ENCODE measurements around the gene C5orf63. TPM values are rescaled to one million over a fixed set of nuclear protein-coding genes. Genes with fewer than 3 reads are reported as not detected.
"Not testable (repeated sequence)": the region's sequence is repeated elsewhere in the genome, so short reads cannot be mapped to it uniquely, and the experiment has no call there.

The C5orf63 gene
- total RNA-seq, 1 donor from 2014 or later = 10.3 TPM

DNA sequence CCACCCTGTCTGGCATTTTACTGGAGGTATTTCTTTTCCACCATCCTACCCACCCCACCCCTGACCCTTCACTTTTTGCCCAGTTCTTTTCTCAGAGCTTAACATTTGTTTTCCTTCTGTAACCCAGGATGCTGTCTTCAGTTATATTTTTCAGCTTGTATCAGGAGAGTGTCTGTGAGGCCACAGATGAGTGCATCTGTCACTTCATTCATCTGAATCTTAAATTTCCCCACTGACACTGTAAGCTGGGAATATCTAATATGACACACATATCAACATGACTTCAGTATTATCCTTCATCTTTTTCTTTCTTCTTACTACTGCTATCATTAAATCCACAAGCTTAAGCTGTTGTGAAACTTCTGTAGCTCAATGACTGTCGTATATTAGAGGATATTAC is 47.8 kb downstream of the C5orf63 start:
- Histone ChIP-seq H3K4me1 (peaks cover 63% of the 10 kb centered on the region), H3K27ac (replicated peaks) (peak overlapping the region; percentile 58), H3K4me3 (no peak overlapping the region), H3K36me3 (no peaks in the 10 kb centered on the region), H3K9me3 (replicated peaks) (no peaks in the 10 kb centered on the region), H3K27me3 (ENCODE audit: low read depth) (no peaks in the 10 kb centered on the region)
- intact Hi-C loops (cut with micrococcal nuclease) = no loop called here
- no peak for DNase-seq
- TF ChIP-seq CTCF (IDR thresholded peaks at IDR 0.05; ENCODE audit: borderline replicate concordance) = no peak

- Histone ChIP-seq H3K27ac (replicated peaks) (no peak overlapping the region), H3K4me1 (peaks cover 58% of the 10 kb centered on the region), H3K4me3 (no peak overlapping the region), H3K36me3 (no peaks in the 10 kb centered on the region), H3K27me3 (ENCODE audit: low read depth) (no peaks in the 10 kb centered on the region), H3K9me3 (replicated peaks) (no peaks in the 10 kb centered on the region)
- no peak for DNase-seq
- TF ChIP-seq CTCF (IDR thresholded peaks at IDR 0.05; ENCODE audit: borderline replicate concordance) = no peak
- intact Hi-C loops (cut with micrococcal nuclease) = no loop called here
These were observed 48.5 kb downstream of the C5orf63 start for GRCh38 chr5:127024821-127025220.

DNA sequence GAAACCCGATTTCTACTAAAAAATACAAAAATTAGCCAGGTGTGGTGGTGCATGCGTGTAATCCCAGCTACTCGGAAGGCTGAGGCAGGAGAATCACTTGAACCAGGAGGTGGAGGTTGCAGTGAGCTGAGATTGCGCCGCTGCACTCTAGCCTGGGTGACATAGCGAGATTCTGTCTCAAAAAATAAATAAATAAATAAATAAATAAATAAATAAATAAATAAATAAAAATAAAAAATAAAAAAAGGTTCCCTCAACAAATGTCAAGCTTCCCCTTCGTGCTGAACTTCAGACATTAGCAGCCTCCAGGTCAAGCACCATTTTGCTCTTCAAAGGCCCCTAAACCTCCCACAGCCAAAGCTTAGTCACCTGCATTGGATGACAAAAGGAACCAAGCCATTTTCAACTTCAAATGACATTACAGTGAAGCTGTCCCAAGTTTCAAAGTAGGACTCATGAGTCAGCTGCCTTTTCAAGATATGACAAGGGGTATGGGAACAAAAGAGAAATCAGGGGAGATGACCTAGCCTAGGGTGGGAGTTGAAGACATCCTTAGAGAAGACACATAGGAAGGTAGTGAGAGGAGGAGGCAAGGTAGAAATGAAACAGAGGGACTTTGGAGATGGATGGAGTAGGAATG is 49.6 kb downstream of the C5orf63 start:
- H3K36me3 ChIP-seq; intact Hi-C loops (cut with micrococcal nuclease); H3K4me3 ChIP-seq; H3K9me3 ChIP-seq (replicated peaks); DNase-seq; H3K27me3 ChIP-seq (ENCODE audit: low read depth); H3K27ac ChIP-seq (replicated peaks): not testable (repeated sequence)
- peaks cover 47% of the 10 kb centered on the region for H3K4me1 ChIP-seq

DNA sequence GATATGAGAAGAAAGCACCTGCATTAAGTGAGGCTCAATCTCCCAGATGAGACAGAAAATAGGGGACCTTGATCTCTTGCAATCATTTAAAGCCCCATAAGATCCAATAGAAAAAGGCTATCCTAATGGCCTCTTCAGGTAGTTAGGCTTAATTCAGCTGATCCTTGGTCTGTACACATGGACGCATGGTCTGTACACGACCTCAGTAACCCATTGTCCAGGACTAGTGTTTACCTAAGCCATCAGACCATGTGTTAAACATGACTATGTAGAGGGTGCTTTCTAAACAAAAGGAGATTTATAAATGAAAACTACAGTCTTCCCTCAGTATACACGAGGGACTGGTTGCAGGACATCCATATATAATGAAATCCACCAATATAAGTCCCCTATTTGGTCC is 50.5 kb downstream of the C5orf63 start:
- Histone ChIP-seq H3K27me3 (ENCODE audit: low read depth) (no peaks in the 10 kb centered on the region), H3K27ac (replicated peaks) (no peak overlapping the region), H3K4me3 (no peak overlapping the region), H3K36me3 (no peaks in the 10 kb centered on the region), H3K9me3 (replicated peaks) (no peaks in the 10 kb centered on the region), H3K4me1 (peaks cover 39% of the 10 kb centered on the region)
- no peak for TF ChIP-seq CTCF (IDR thresholded peaks at IDR 0.05; ENCODE audit: borderline replicate concordance)
- no peak for DNase-seq
- intact Hi-C loops (cut with micrococcal nuclease) = no loop called here

- no peak for DNase-seq
- TF ChIP-seq CTCF (IDR thresholded peaks at IDR 0.05; ENCODE audit: borderline replicate concordance) = no peak
- no peaks in the 10 kb centered on the region for H3K9me3 ChIP-seq (replicated peaks)
- H3K36me3 ChIP-seq = no peaks in the 10 kb centered on the region
- no peak overlapping the region for H3K27ac ChIP-seq (replicated peaks)
- H3K27me3 ChIP-seq (ENCODE audit: low read depth) = no peaks in the 10 kb centered on the region
- intact Hi-C loops (cut with micrococcal nuclease) = no loop called here
- peaks cover 19% of the 10 kb centered on the region for H3K4me1 ChIP-seq
- no peak overlapping the region for H3K4me3 ChIP-seq
These were observed 53.4 kb downstream of the C5orf63 start for GRCh38 chr5:127019928-127020327.

DNA sequence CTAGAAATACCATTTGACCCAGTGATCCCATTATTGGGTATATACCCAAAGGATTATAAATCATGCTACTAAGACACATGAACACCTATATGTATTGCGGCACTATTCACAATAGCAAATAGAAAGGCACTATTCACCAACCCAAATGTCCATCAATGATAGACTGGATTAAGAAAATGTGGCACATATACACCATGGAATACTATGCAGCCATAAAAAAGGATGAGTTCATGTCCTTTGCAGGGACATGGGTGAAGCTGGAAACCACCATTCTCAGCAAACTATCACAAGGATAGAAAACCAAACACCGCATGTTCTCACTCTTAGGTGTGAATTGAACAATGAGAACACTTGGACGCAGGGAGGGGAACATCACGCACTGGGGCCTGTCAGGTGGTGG is 56.6 kb downstream of the C5orf63 start:
- H3K27me3 ChIP-seq (ENCODE audit: low read depth); H3K4me3 ChIP-seq; H3K9me3 ChIP-seq (replicated peaks); H3K27ac ChIP-seq (replicated peaks); DNase-seq; H3K36me3 ChIP-seq; intact Hi-C loops (cut with micrococcal nuclease): not testable (repeated sequence)
- H3K4me1 ChIP-seq = peaks cover 27% of the 10 kb centered on the region
